CD14-positive monocyte (primary cell): Measurements from ENCODE around the gene MRPL54. TPM values are rescaled to one million over a fixed set of nuclear protein-coding genes. Genes with fewer than 3 reads are reported as not detected.

Source experiments
- DNase-seq, 3 donors: peaks; one replicate each; pipeline ENCODE4 v3.0.0-alpha.2; 2011 to 2022
- H2AFZ ChIP-seq: 2 replicates; pipeline ENCODE4 v1.6.0; 2012; ENCODE audit warnings: mild to moderate bottlenecking, low read depth, low read length, inconsistent platforms; ENCODE audit not compliant: insufficient read depth, poor library complexity, severe bottlenecking
- H3K27ac ChIP-seq, 2 donors: 1 replicate in 1 of 2; 2 replicates in 1 of 2; pipeline ENCODE4 v1.5.1; 2012 to 2013; ENCODE audit warnings: low read length in 2 of 2, control low read depth in 1 of 2, inconsistent platforms in 1 of 2, low read depth in 1 of 2, mild to moderate bottlenecking in 1 of 2
- H3K27me3 ChIP-seq, 2 donors: one replicate each; pipeline versions ENCODE4 v1.6.0 to v1.6.1; 2011 to 2013; ENCODE audit warnings: low read length in 2 of 2; ENCODE audit not compliant: control insufficient read depth in 2 of 2, insufficient read depth in 2 of 2
- H3K36me3 ChIP-seq, 2 donors: replicated peaks in 1 of 2; 1 replicate in 1 of 2; 2 replicates in 1 of 2; pipeline versions ENCODE4 v1.5.1 to v1.6.1; 2012 to 2013; ENCODE audit warnings: low read length in 2 of 2, control low read depth in 1 of 2, inconsistent platforms in 1 of 2, mild to moderate bottlenecking in 1 of 2; ENCODE audit not compliant: insufficient read depth in 2 of 2, control insufficient read depth in 1 of 2
- H3K4me1 ChIP-seq, 2 donors: 1 replicate in 1 of 2; 2 replicates in 1 of 2; pipeline versions ENCODE4 v1.5.1 to v1.6.1; 2012 to 2013; ENCODE audit warnings: low read length in 2 of 2, control low read depth in 1 of 2, inconsistent platforms in 1 of 2, mild to moderate bottlenecking in 1 of 2, moderate library complexity in 1 of 2; ENCODE audit not compliant: insufficient read depth in 2 of 2, control insufficient read depth in 1 of 2
- H3K4me2 ChIP-seq: replicated peaks from 2 replicates; pipeline ENCODE3; 2012; ENCODE audit warnings: low read length, moderate library complexity, mild to moderate bottlenecking; ENCODE audit not compliant: poor library complexity, severe bottlenecking; ENCODE audit errors: extremely low read depth
- H3K4me3 ChIP-seq, 3 experiments: fragments of 200-600 bp in 1 of 3; sonication (generic) in 1 of 3; replicated peaks in 1 of 3; 1 replicate in 2 of 3; 2 replicates in 1 of 3; pipeline ENCODE4 v1.5.1; 2011 to 2013; ENCODE audit warnings: low read length in 3 of 3, mild to moderate bottlenecking in 3 of 3, control low read depth in 2 of 3, low read depth in 2 of 3, inconsistent platforms in 1 of 3, moderate library complexity in 1 of 3
- H3K79me2 ChIP-seq: 2 replicates; pipeline ENCODE4 v1.6.0; 2012; ENCODE audit warnings: mild to moderate bottlenecking, control low read depth, inconsistent platforms, low read length, moderate library complexity; ENCODE audit not compliant: insufficient read depth
- H3K9ac ChIP-seq: 2 replicates; pipeline ENCODE4 v1.6.0; 2017; ENCODE audit warnings: low read length, mild to moderate bottlenecking; ENCODE audit not compliant: insufficient read depth, poor library complexity, severe bottlenecking
- H3K9me3 ChIP-seq, 2 donors: replicated peaks in 1 of 2; 1 replicate in 1 of 2; 2 replicates in 1 of 2; pipeline versions ENCODE4 v1.5.1 to v1.6.1; 2012 to 2013; ENCODE audit warnings: low read length in 2 of 2, control low read depth in 1 of 2; ENCODE audit not compliant: control insufficient read depth in 1 of 2, insufficient read depth in 1 of 2
- H4K20me1 ChIP-seq: 2 replicates; pipeline ENCODE4 v1.6.0; 2012; ENCODE audit warnings: mild to moderate bottlenecking, low read length, control low read depth, moderate library complexity; ENCODE audit not compliant: insufficient read depth
- H3K27ac Mint-ChIP-seq, 7 donors: one replicate each; pipeline ENCODE4 v1.8.0; 2020; ENCODE audit warnings: mild to moderate bottlenecking in 7 of 7, mixed read lengths in 7 of 7, moderate library complexity in 6 of 7, inconsistent platforms in 2 of 7
- H3K27me3 Mint-ChIP-seq, 3 donors: one replicate each; pipeline ENCODE4 v1.8.0; 2021 to 2022; ENCODE audit warnings: low read depth in 3 of 3, mild to moderate bottlenecking in 3 of 3, mixed read lengths in 3 of 3, moderate library complexity in 3 of 3, inconsistent platforms in 1 of 3
- H3K36me3 Mint-ChIP-seq, 2 donors: one replicate each; pipeline ENCODE4 v1.8.0; 2020; ENCODE audit warnings: mixed read lengths in 2 of 2, inconsistent platforms in 1 of 2, mild to moderate bottlenecking in 1 of 2
- H3K4me1 Mint-ChIP-seq: one replicate; pipeline ENCODE4 v1.8.0; 2020; ENCODE audit warnings: mild to moderate bottlenecking, mixed read lengths
- H3K4me3 Mint-ChIP-seq, 2 donors: one replicate each; pipeline ENCODE4 v1.8.0; 2020; ENCODE audit warnings: mild to moderate bottlenecking in 2 of 2, mixed read lengths in 2 of 2, moderate library complexity in 1 of 2
- H3K9me3 Mint-ChIP-seq, 7 donors: one replicate each; pipeline ENCODE4 v1.8.0; 2020 to 2022; ENCODE audit warnings: mixed read lengths in 7 of 7, mild to moderate bottlenecking in 6 of 7, moderate library complexity in 6 of 7, inconsistent platforms in 2 of 7
- WGBS: methylation state at CpG from one replicate; pipeline ENCODE4 v1.1.5; 2013; ENCODE audit warnings: missing lambda C conversion rate; ENCODE audit not compliant: insufficient coverage; 5-methylcytosine and 5-hydroxymethylcytosine counted together
- intact Hi-C, 2 donors: fragments of 100-400 bp; cut with micrococcal nuclease; formaldehyde crosslinking; loops; one replicate each; pipeline versions ENCODE4 v1.15.0 to v1.15.1; 2023
- polyA plus RNA-seq, 3 donors: library from polyadenylated mRNA; depleted of rRNA in 1 of 3; unstranded in 2 of 3; stranded (reverse) in 1 of 3; fragments of 300-500 nt in 2 of 3; fragments of >200 nt in 1 of 3; fragmentation: Illumina TruSeq in 2 of 3; gene quantifications; 1 replicate in 2 of 3; 2 replicates in 1 of 3; pipeline ENCODE4 v1.2.3, GENCODE V29; 2012 to 2021
- TF ChIP-seq, protein P1 (sequence below): fragments of 200-600 bp; IDR thresholded peaks from one replicate; pipeline ENCODE4 v1.8.0; 2022; ENCODE audit warnings: antibody characterized with exemption, mild to moderate bottlenecking

The MRPL54 gene
- polyA plus RNA-seq, 3 donors, result 39.9 to 133 (median 115) TPM

DNA sequence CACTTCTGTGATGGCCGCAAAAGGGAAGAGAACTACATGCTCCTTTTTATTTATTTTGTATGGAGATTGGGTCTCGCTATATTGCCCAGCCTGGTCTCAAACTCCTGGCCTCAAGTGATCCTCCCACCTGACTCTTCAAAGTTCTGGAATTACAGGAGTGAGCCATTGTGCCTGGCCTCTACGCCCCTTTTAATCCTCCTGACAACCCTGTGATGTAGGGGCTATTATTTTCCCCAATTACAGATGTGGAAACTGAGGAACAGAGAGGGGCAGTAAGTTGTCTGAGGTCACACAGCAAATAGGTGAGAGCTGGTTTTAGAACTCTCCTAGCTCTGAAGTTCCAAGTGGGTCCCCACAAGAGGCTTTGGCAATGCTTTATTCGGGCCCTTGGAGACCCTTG is 42.6 kb upstream of the MRPL54 start:
- peak overlapping the region in 1 of 7 donors; percentile 61 for H3K27ac Mint-ChIP-seq
- Histone ChIP-seq H3K4me2 (no peak overlapping the region), H3K9ac (no peak overlapping the region), H3K4me1 (peaks cover 5 to 10% of the 10 kb centered on the region in 2 donors), H3K9me3 (peaks cover 9 to 14% of the 10 kb centered on the region in 2 donors), H3K27me3 (peaks cover 29 to 46% of the 10 kb centered on the region in 2 donors), H3K36me3 (no peaks in the 10 kb centered on the region), H3K79me2 (no peaks in the 10 kb centered on the region), H4K20me1 (no peaks in the 10 kb centered on the region), H2AFZ (no peak overlapping the region), H3K4me3 (no peak overlapping the region), H3K27ac (no peak overlapping the region)
- peaks cover 42 to 64% (median 51%) of the 10 kb centered on the region in 3 donors for H3K27me3 Mint-ChIP-seq
- peaks cover 2 to 3% of the 10 kb centered on the region in 2 donors for H3K36me3 Mint-ChIP-seq
- H3K4me3 Mint-ChIP-seq, result peak overlapping the region in 1 of 2 donors; percentile 42
- DNase-seq, result no peak
- peaks cover 0 to 14% (median 11%) of the 10 kb centered on the region in 7 donors for H3K9me3 Mint-ChIP-seq
- intact Hi-C loops, result no loop called here
- peaks cover 3% of the 10 kb centered on the region for H3K4me1 Mint-ChIP-seq
- WGBS, result 100% methylated on average over 1 of the region's 4 CpGs
- TF ChIP-seq, protein P1, sequence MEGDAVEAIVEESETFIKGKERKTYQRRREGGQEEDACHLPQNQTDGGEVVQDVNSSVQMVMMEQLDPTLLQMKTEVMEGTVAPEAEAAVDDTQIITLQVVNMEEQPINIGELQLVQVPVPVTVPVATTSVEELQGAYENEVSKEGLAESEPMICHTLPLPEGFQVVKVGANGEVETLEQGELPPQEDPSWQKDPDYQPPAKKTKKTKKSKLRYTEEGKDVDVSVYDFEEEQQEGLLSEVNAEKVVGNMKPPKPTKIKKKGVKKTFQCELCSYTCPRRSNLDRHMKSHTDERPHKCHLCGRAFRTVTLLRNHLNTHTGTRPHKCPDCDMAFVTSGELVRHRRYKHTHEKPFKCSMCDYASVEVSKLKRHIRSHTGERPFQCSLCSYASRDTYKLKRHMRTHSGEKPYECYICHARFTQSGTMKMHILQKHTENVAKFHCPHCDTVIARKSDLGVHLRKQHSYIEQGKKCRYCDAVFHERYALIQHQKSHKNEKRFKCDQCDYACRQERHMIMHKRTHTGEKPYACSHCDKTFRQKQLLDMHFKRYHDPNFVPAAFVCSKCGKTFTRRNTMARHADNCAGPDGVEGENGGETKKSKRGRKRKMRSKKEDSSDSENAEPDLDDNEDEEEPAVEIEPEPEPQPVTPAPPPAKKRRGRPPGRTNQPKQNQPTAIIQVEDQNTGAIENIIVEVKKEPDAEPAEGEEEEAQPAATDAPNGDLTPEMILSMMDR, result no peak

DNA sequence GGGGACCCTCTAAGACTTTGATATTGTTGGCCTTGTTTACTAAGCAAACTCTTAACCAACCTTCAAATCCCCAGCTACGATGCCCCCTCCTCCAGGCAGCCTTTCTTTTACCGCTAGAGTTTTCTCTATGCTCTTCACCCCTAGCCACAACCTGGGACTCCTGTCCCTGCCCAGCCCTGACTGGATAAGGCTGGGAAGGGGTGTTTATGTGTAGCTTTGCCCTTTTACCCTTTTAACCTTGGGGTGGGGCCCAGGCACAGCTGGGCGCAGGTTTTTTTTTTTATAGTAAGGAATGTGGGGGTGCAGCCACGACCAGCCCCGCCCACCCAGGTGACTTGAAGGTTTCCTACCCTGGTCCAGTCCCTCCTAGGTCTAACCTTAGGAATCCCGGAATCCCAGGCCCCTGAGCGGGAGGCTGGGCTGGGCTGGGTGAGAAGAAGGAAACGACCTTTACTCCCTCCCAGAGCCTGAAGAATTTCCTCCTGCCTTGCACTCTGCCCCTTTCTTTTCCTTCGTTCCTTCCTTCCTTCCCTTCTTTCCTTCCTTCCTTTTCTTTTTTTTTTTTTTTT is 42.0 kb upstream of the MRPL54 start:
- H3K36me3 ChIP-seq, result no peaks in the 10 kb centered on the region
- Mint-ChIP-seq H3K4me3 (peak overlapping the region in 1 of 2 donors; percentile 76), H3K27ac (no peak overlapping the region), H3K36me3 (peaks cover 2 to 3% of the 10 kb centered on the region in 2 donors), H3K9me3 (peaks cover 0 to 14% (median 11%) of the 10 kb centered on the region in 7 donors), H3K27me3 (peaks cover 45 to 69% (median 53%) of the 10 kb centered on the region in 3 donors), H3K4me1 (peaks cover 3% of the 10 kb centered on the region)
- H3K27me3 ChIP-seq, result peaks cover 29 to 46% of the 10 kb centered on the region in 2 donors
- no peak overlapping the region for H3K9ac ChIP-seq
- DNase-seq, result no peak
- TF ChIP-seq, protein P1, result no peak
- H3K4me2 ChIP-seq, result no peak overlapping the region
- H3K4me1 ChIP-seq, result peaks cover 5 to 10% of the 10 kb centered on the region in 2 donors
- no peak overlapping the region for H3K4me3 ChIP-seq
- no peaks in the 10 kb centered on the region for H4K20me1 ChIP-seq
- H3K27ac ChIP-seq, result no peak overlapping the region
- no peaks in the 10 kb centered on the region for H3K79me2 ChIP-seq
- WGBS, result 35% methylated on average over 4 of the region's 9 CpGs
- H3K9me3 ChIP-seq, result peaks cover 9 to 14% of the 10 kb centered on the region in 2 donors
- no peak overlapping the region for H2AFZ ChIP-seq
- intact Hi-C loops, result no loop called here
